Gastroesophageal sphincter (tissue), 3 donors: ENCODE results near the gene TRAM2.

Experiments used
- POLR2A ChIP-seq, 2 donors: fragments of 450-650 bp; IDR thresholded peaks; one replicate each; pipeline ENCODE4 v1.6.1; 2017; ENCODE audit warnings: antibody characterized with exemption in 2 of 2, mild to moderate bottlenecking in 2 of 2, moderate library complexity in 1 of 2
- POLR2AphosphoS5 ChIP-seq: sonication (generic); formaldehyde crosslinking; IDR thresholded peaks from one replicate; pipeline ENCODE4 v1.6.1; 2017; ENCODE audit warnings: antibody characterized with exemption
- TF ChIP-seq, protein P1 (sequence below), 4 experiments: fragments of 200-600 bp in 2 of 4; fragments of 450-650 bp in 2 of 4; sonication (generic) in 1 of 4; IDR thresholded peaks; one replicate each; pipeline ENCODE4 v1.5.1; 2017 to 2019; ENCODE audit warnings: antibody characterized with exemption in 4 of 4, mild to moderate bottlenecking in 2 of 4, moderate library complexity in 2 of 4

GRCh38 chr6:52620906-52621190 is 44.0 kb upstream of the TRAM2 start:
- TF ChIP-seq, protein P1, sequence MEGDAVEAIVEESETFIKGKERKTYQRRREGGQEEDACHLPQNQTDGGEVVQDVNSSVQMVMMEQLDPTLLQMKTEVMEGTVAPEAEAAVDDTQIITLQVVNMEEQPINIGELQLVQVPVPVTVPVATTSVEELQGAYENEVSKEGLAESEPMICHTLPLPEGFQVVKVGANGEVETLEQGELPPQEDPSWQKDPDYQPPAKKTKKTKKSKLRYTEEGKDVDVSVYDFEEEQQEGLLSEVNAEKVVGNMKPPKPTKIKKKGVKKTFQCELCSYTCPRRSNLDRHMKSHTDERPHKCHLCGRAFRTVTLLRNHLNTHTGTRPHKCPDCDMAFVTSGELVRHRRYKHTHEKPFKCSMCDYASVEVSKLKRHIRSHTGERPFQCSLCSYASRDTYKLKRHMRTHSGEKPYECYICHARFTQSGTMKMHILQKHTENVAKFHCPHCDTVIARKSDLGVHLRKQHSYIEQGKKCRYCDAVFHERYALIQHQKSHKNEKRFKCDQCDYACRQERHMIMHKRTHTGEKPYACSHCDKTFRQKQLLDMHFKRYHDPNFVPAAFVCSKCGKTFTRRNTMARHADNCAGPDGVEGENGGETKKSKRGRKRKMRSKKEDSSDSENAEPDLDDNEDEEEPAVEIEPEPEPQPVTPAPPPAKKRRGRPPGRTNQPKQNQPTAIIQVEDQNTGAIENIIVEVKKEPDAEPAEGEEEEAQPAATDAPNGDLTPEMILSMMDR (IDR thresholded peaks at IDR 0.05), result no peak
- no peak for TF ChIP-seq POLR2A (IDR thresholded peaks at IDR 0.05)
- no peak for TF ChIP-seq POLR2AphosphoS5
